ENCODE results near the gene FAM114A1.

- TF ChIP-seq CTCF (IDR thresholded peaks at IDR 0.05) (no peak), SIN3A (IDR thresholded peaks at IDR 0.05; ENCODE audit: borderline replicate concordance, insufficient read depth, low read depth, low read length) (no peak)
These were observed 122.6 kb downstream of the FAM114A1 start for GRCh38 chr4:38990241-38990640.
